B cell (primary cell): ENCODE measurements around the gene NCEH1. TPM values are rescaled to one million over a fixed set of nuclear protein-coding genes. Genes with fewer than 3 reads are reported as not detected.

Experiments
- ATAC-seq: fragments of 200-7000 bp; cut with Tn5 transposase; one replicate; pipeline ENCODE4 v1.10.0; 2021; ENCODE audit warnings: low read depth, mild to moderate bottlenecking, moderate number of reproducible peaks, moderate library complexity
- CTCF ChIA-PET: fragments of 350-600 bp; sonication (Branson Sonifier 250); formaldehyde crosslinking; loops from one replicate; lab custom pipeline; 2021; ENCODE audit warnings: antibody characterized with exemption, inconsistent platforms; lab: Charles Lee
- POLR2A ChIA-PET: fragments of 350-600 bp; sonication (Branson Sonifier 250); formaldehyde crosslinking; loops from one replicate; lab custom pipeline; 2021; ENCODE audit warnings: antibody characterized with exemption; lab: Charles Lee
- DNase-seq: peaks from one replicate; pipeline ENCODE4 v3.0.0; 2013
- H2AFZ ChIP-seq: 2 replicates; pipeline ENCODE4 v1.6.1; 2012; ENCODE audit warnings: mild to moderate bottlenecking, low read depth, low read length; ENCODE audit not compliant: insufficient read depth, poor library complexity, severe bottlenecking
- H3K27ac ChIP-seq, 2 donors: 1 replicate in 1 of 2; 2 replicates in 1 of 2; pipeline ENCODE4 v1.5.1; 2012 to 2013; ENCODE audit warnings: low read length in 2 of 2, mild to moderate bottlenecking in 2 of 2, moderate library complexity in 1 of 2
- H3K27me3 ChIP-seq, 4 experiments: fragments of 200-600 bp in 1 of 4; sonication (generic) in 1 of 4; replicated peaks in 1 of 4; 1 replicate in 2 of 4; 2 replicates in 2 of 4; pipeline versions ENCODE4 v1.6.1 to v1.7.0; 2013 to 2016; ENCODE audit warnings: low read length in 3 of 4, mild to moderate bottlenecking in 2 of 4, mixed read lengths in 1 of 4, moderate library complexity in 1 of 4; ENCODE audit not compliant: insufficient read depth in 4 of 4, control insufficient read depth in 3 of 4; ENCODE audit errors: control extremely low read depth in 1 of 4
- H3K36me3 ChIP-seq, 2 experiments: replicated peaks in 1 of 2; 1 replicate in 1 of 2; 2 replicates in 1 of 2; pipeline versions ENCODE4 v1.6.1 to v1.7.1; 2013; ENCODE audit warnings: low read length in 1 of 2; ENCODE audit not compliant: insufficient read depth in 2 of 2, control insufficient read depth in 1 of 2; ENCODE audit errors: control extremely low read depth in 1 of 2, extremely low read depth in 1 of 2
- H3K4me1 ChIP-seq, 2 donors: fragments of 200-600 bp in 1 of 2; sonication (generic) in 1 of 2; 1 replicate in 1 of 2; 2 replicates in 1 of 2; pipeline versions ENCODE4 v1.5.1 to v1.6.1; 2013 to 2017; ENCODE audit warnings: low read length in 2 of 2; ENCODE audit not compliant: control insufficient read depth in 2 of 2, insufficient read depth in 2 of 2
- H3K4me2 ChIP-seq: replicated peaks from 2 replicates; pipeline ENCODE3; 2012; ENCODE audit warnings: mild to moderate bottlenecking, low read depth, low read length; ENCODE audit not compliant: poor library complexity, severe bottlenecking
- H3K4me3 ChIP-seq, 5 experiments: fragments of 200-600 bp in 1 of 5; sonication (generic) in 1 of 5; 1 replicate in 3 of 5; 2 replicates in 2 of 5; pipeline versions ENCODE4 v1.5.1 to v1.7.0; 2011 to 2016; ENCODE audit warnings: low read length in 4 of 5, mild to moderate bottlenecking in 4 of 5, low read depth in 2 of 5, control low read depth in 1 of 5, moderate library complexity in 1 of 5; ENCODE audit not compliant: insufficient read depth in 1 of 5; ENCODE audit errors: control extremely low read depth in 1 of 5, extremely low read depth in 1 of 5
- H3K79me2 ChIP-seq: fragments of 200-600 bp; sonication (generic); one replicate; pipeline ENCODE4 v1.6.0; 2016; ENCODE audit warnings: low read length; ENCODE audit not compliant: control insufficient read depth, insufficient read depth
- H3K9ac ChIP-seq: fragments of 200-600 bp; sonication (generic); 2 replicates; pipeline ENCODE4 v1.6.1; 2017; ENCODE audit warnings: mild to moderate bottlenecking, low read length, moderate library complexity
- H3K9me3 ChIP-seq, 3 donors: one replicate each; pipeline versions ENCODE4 v1.6.1 to v1.7.1; 2013; ENCODE audit warnings: low read length in 2 of 3; ENCODE audit not compliant: control insufficient read depth in 2 of 3, insufficient read depth in 1 of 3; ENCODE audit errors: control extremely low read depth in 1 of 3
- H4K20me1 ChIP-seq: 2 replicates; pipeline ENCODE4 v1.6.0; 2012; ENCODE audit warnings: mild to moderate bottlenecking, low read length; ENCODE audit not compliant: insufficient read depth, control insufficient read depth, poor library complexity, severe bottlenecking
- H3K27ac Mint-ChIP-seq: one replicate; pipeline ENCODE4 v1.8.0; 2021; ENCODE audit warnings: mixed read lengths
- H3K27me3 Mint-ChIP-seq: one replicate; pipeline ENCODE4 v1.8.0; 2021; ENCODE audit warnings: mixed read lengths
- H3K4me1 Mint-ChIP-seq: one replicate; pipeline ENCODE4 v1.8.0; 2021; ENCODE audit warnings: mixed read lengths
- H3K4me3 Mint-ChIP-seq: one replicate; pipeline ENCODE4 v1.8.0; 2021; ENCODE audit warnings: mixed read lengths
- H3K9me3 Mint-ChIP-seq: one replicate; pipeline ENCODE4 v1.8.0; 2022; ENCODE audit warnings: mixed read lengths; ENCODE audit not compliant: insufficient read depth
- CTCF ChIP-seq: fragments of 200-600 bp; IDR thresholded peaks from one replicate; pipeline ENCODE4 v1.8.0; 2022; ENCODE audit warnings: antibody characterized with exemption, mild to moderate bottlenecking
- EZH2 ChIP-seq: IDR thresholded peaks from 2 replicates; pipeline ENCODE4 v1.6.1; 2012; ENCODE audit warnings: borderline replicate concordance, low read depth, mild to moderate bottlenecking, moderate library complexity, low read length; ENCODE audit not compliant: insufficient read depth, poor library complexity, severe bottlenecking
- WGBS: methylation state at CpG from one replicate; pipeline ENCODE4 v1.1.5; 2013; ENCODE audit warnings: missing lambda C conversion rate; ENCODE audit not compliant: insufficient coverage; 5-methylcytosine and 5-hydroxymethylcytosine counted together
- intact Hi-C: fragments of 100-400 bp; cut with micrococcal nuclease; formaldehyde crosslinking; loops from one replicate; pipeline ENCODE4 v1.10.0; 2022
- polyA plus RNA-seq: library from polyadenylated mRNA; depleted of rRNA; stranded (reverse); fragments of >200 nt; gene quantifications from 2 replicates; pipeline ENCODE4 v1.2.3, GENCODE V29; 2012
- total RNA-seq, 2 donors: library from RNA; stranded (reverse); fragments of 120-200 nt in 1 of 2; gene quantifications; 1 replicate in 1 of 2; 2 replicates in 1 of 2; pipeline versions ENCODE4 v1.2.3 to v1.2.4, GENCODE V29; 2013 to 2022

Gene NCEH1
- total and polyA plus RNA-seq, 2 donors (not counting 1 experiment from before 2014, with no cell fraction given) = 3.4 to 8.6 TPM

- H3K36me3 ChIP-seq = no peaks in the 10 kb centered on the region
- no peak overlapping the region for H3K4me2 ChIP-seq
- DNase-seq (no peak), ATAC-seq (no peak)
- Mint-ChIP-seq H3K4me1 (peaks cover 7% of the 10 kb centered on the region), H3K27ac (no peak overlapping the region), H3K9me3 (no peaks in the 10 kb centered on the region), H3K4me3 (no peak overlapping the region), H3K27me3 (no peaks in the 10 kb centered on the region)
- no peak overlapping the region for H3K9ac ChIP-seq
- intact Hi-C loops = no loop called here
- no peaks in the 10 kb centered on the region for H3K9me3 ChIP-seq
- TF ChIP-seq EZH2 (no peak), CTCF (no peak)
- H3K79me2 ChIP-seq = no peaks in the 10 kb centered on the region
- H3K4me1 ChIP-seq = no peaks in the 10 kb centered on the region
- H2AFZ ChIP-seq = no peak overlapping the region
- no peaks in the 10 kb centered on the region for H3K27me3 ChIP-seq
- no peaks in the 10 kb centered on the region for H4K20me1 ChIP-seq
- 94% methylated on average over 3 of the region's 6 CpGs for WGBS
- H3K27ac ChIP-seq = no peak overlapping the region
- ChIA-PET POLR2A (interaction anchor here (0.7 kb wide), 1 partner anchor 51 kb away, joined by 8 read pairs; no protein-coding TSS in a partner anchor), CTCF (interaction anchor here (0.6 to 1.4 kb wide), 2 partner anchors 15 to 156 kb away, joined by 3 to 5 read pairs; no protein-coding TSS in a partner anchor)
- H3K4me3 ChIP-seq = no peak overlapping the region
Observed at GRCh38 chr3:172658344-172659245, 52.3 kb downstream of the NCEH1 start.

GRCh38 chr3:172656602-172657001 is 54.3 kb downstream of the NCEH1 start:
- H3K4me3 Mint-ChIP-seq = no peak overlapping the region
- no peak overlapping the region for H3K27ac Mint-ChIP-seq
- Histone ChIP-seq H3K27ac (no peak overlapping the region), H3K4me1 (no peaks in the 10 kb centered on the region), H3K9ac (no peak overlapping the region), H3K9me3 (no peaks in the 10 kb centered on the region), H3K36me3 (no peaks in the 10 kb centered on the region), H3K4me3 (no peak overlapping the region), H3K27me3 (no peaks in the 10 kb centered on the region), H3K79me2 (no peaks in the 10 kb centered on the region), H2AFZ (no peak overlapping the region), H4K20me1 (no peaks in the 10 kb centered on the region), H3K4me2 (no peak overlapping the region)
- TF ChIP-seq EZH2 = no peak
- TF ChIP-seq CTCF = no peak
- intact Hi-C loops = no loop called here
- no peaks in the 10 kb centered on the region for H3K9me3 Mint-ChIP-seq
- DNase-seq = no peak
- 90% methylated on average over 8 of the region's 8 CpGs for WGBS
- H3K4me1 Mint-ChIP-seq = peaks cover 7% of the 10 kb centered on the region
- no peaks in the 10 kb centered on the region for H3K27me3 Mint-ChIP-seq
- POLR2A ChIA-PET = no interaction called here
- CTCF ChIA-PET = interaction anchor here (1.1 kb wide), 1 partner anchor 10 kb away, joined by 3 read pairs; no protein-coding TSS in a partner anchor
- no peak for ATAC-seq
